OCI-LY7 (cell line): ENCODE measurements around the gene GSTT2. TPM values are rescaled to one million over a fixed set of nuclear protein-coding genes. Genes with fewer than 3 reads are reported as not detected.
"Not testable (repeated sequence)": the region's sequence is repeated elsewhere in the genome, so short reads cannot be mapped to it uniquely, and the experiment has no call there.

Experiments
- BruUV-seq: library from RNA; stranded (reverse); fragments of 400-500 nt; replicated peaks from 2 replicates; lab custom pipeline; 2021; lab: Mats Ljungman, UMichigan
- CTCF ChIA-PET: fragments of 300-600 bp; sonication (Branson Sonifier 250); formaldehyde crosslinking; loops from one replicate; lab custom pipeline; 2022; ENCODE audit warnings: antibody characterized with exemption; ENCODE audit not compliant: unreplicated experiment; lab: Charles Lee
- POLR2A ChIA-PET: fragments of 300-600 bp; sonication (Branson Sonifier 250); formaldehyde crosslinking; loops from one replicate; lab custom pipeline; 2022; ENCODE audit warnings: antibody characterized with exemption; lab: Charles Lee
- DNase-seq: peaks from one replicate; pipeline ENCODE4 v3.0.0-alpha.2; 2015; ENCODE audit warnings: low spot score
- H2AFZ ChIP-seq: fragments of 200-600 bp; sonication (generic), shearing (Covaris generic); 2 replicates; pipeline ENCODE4 v1.6.1; 2014; ENCODE audit warnings: mild to moderate bottlenecking, antibody characterized with exemption, low read length, moderate library complexity
- H3K27ac ChIP-seq: fragments of 200-600 bp; sonication (generic); 2 replicates; pipeline ENCODE4 v1.5.1; 2014; ENCODE audit warnings: mixed run types, low read depth, mild to moderate bottlenecking, moderate library complexity, low read length, inconsistent platforms; ENCODE audit not compliant: poor library complexity, severe bottlenecking
- H3K36me3 ChIP-seq: fragments of 200-600 bp; sonication (generic); 2 replicates; pipeline ENCODE4 v1.6.1; 2014; ENCODE audit warnings: mild to moderate bottlenecking, antibody characterized with exemption, low read length, moderate library complexity, mixed read lengths; ENCODE audit not compliant: insufficient read depth
- H3K4me1 ChIP-seq: fragments of 200-600 bp; sonication (generic); 2 replicates; pipeline ENCODE4 v1.5.1; 2014; ENCODE audit warnings: mild to moderate bottlenecking, low read length; ENCODE audit not compliant: insufficient read depth, poor library complexity, severe bottlenecking
- H3K4me2 ChIP-seq: fragments of 200-600 bp; sonication (generic); 2 replicates; pipeline ENCODE4 v1.6.1; 2014; ENCODE audit warnings: mild to moderate bottlenecking, low read length
- H3K4me3 ChIP-seq: fragments of 200-600 bp; sonication (generic); 2 replicates; pipeline ENCODE4 v1.5.1; 2014; ENCODE audit warnings: mild to moderate bottlenecking, low read depth, low read length; ENCODE audit not compliant: poor library complexity, severe bottlenecking
- H3K79me2 ChIP-seq: fragments of 200-600 bp; sonication (generic); 2 replicates; pipeline ENCODE4 v1.6.1; 2016; ENCODE audit warnings: low read depth, mild to moderate bottlenecking, low read length, moderate library complexity, mixed read lengths; ENCODE audit not compliant: insufficient read depth
- H3K9me2 ChIP-seq: fragments of 200-600 bp; sonication (generic); 2 replicates; pipeline ENCODE4 v1.6.1; 2016; ENCODE audit warnings: mild to moderate bottlenecking, low read length, mixed read lengths; ENCODE audit not compliant: insufficient read depth
- H3K9me3 ChIP-seq: fragments of 200-600 bp; sonication (generic); 2 replicates; pipeline ENCODE4 v1.6.1; 2014; ENCODE audit warnings: mild to moderate bottlenecking, mixed run types, low read length, mixed read lengths
- H4K20me1 ChIP-seq: fragments of 200-600 bp; sonication (generic); 2 replicates; pipeline ENCODE4 v1.6.1; 2014; ENCODE audit warnings: mild to moderate bottlenecking, antibody characterized with exemption, low read length, moderate library complexity, mixed read lengths; ENCODE audit not compliant: insufficient read depth
- CTCF ChIP-seq: fragments of 200-600 bp; sonication (generic); conservative IDR thresholded peaks from 2 replicates; pipeline ENCODE4 v1.5.1; 2014; ENCODE audit warnings: mild to moderate bottlenecking, antibody characterized with exemption, low read length, moderate library complexity, mixed read lengths
- EZH2phosphoT487 ChIP-seq: fragments of 200-600 bp; sonication (generic); IDR thresholded peaks from 2 replicates; pipeline ENCODE4 v1.6.1; 2018; ENCODE audit warnings: low read depth, borderline replicate concordance, mild to moderate bottlenecking, mixed run types, antibody characterized with exemption, low read length, moderate library complexity, mixed read lengths
- intact Hi-C: fragments of 100-400 bp; cut with micrococcal nuclease; formaldehyde crosslinking; loops from one replicate; pipeline ENCODE4 v1.10.0; 2022; ENCODE audit not compliant: unreplicated experiment
- total RNA-seq, 2 experiments: library from RNA; depleted of rRNA in 1 of 2; stranded (reverse); fragments of >200 nt in 1 of 2; shearing (Covaris generic) in 1 of 2; gene quantifications; 2 replicates each; pipeline ENCODE4 v1.2.3, GENCODE V29; 2014 to 2022

Gene GSTT2
- total RNA-seq, 2 experiments from 2014 or later: not detected

DNA sequence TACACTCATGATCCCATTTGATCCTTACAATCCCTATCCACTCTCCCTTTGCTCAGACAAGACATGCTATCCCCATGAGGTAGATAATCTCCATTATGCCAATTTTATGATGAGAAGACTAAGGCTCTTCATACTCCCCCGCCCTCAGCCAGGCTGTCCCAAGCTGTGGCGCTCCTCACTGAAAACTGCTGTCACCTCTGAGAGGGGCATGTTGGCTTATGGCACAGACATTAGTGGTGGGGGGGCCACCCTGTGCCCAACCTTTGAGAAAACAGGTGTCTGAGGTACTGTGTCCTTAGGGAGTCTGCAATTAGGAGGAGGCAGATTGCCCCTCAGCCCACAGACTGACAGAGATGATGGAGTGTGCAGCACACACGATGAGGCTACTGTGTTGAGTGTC, 10.9 kb upstream of the GSTT2 start:
- Histone ChIP-seq H3K27ac (no peak overlapping the region), H4K20me1 (no peaks in the 10 kb centered on the region), H2AFZ (no peak overlapping the region), H3K36me3 (peaks cover 32% of the 10 kb centered on the region), H3K79me2 (peaks cover 3% of the 10 kb centered on the region; the same call in 1 of the 2 replicates), H3K4me1 (no peaks in the 10 kb centered on the region), H3K9me3 (no peaks in the 10 kb centered on the region), H3K4me3 (no peak overlapping the region), H3K4me2 (no peak overlapping the region), H3K9me2 (no peaks in the 10 kb centered on the region)
- DNase-seq: no peak
- ChIA-PET CTCF (no interaction called here), POLR2A (no interaction called here)
- intact Hi-C loops: loop anchor here (5.0 kb wide), 1 partner anchor 37 kb away; no protein-coding TSS in a partner anchor
- BruUV-seq: no TSS peak
- TF ChIP-seq EZH2phosphoT487 (no peak), CTCF (no peak)

DNA sequence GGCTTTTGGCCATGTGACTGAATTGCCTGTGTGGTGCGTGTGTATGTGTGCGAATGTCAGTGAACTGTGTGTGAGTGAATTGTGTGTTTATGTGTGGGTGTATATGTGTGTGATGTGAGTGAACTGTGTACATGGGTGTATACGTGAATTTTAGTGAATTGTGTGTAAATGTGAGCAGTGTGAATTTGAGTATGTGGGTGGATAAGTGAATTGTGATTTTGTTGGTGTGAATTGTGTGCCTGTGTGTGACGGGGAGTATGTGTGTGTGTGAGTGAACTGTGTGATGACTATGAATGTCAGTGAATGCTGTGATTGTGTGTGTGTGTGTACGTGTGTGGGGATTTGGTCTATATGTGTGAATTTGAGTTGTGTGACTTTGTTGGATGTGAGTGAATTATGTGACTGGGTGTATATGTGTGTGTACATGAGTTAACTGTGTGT, 9.7 kb upstream of the GSTT2 start:
- CTCF ChIA-PET: no interaction called here
- no peak overlapping the region for H2AFZ ChIP-seq
- H3K27ac ChIP-seq: no peak overlapping the region
- no peaks in the 10 kb centered on the region for H3K9me2 ChIP-seq
- H3K36me3 ChIP-seq: peaks cover 32% of the 10 kb centered on the region
- POLR2A ChIA-PET: no interaction called here
- no peak overlapping the region for H3K4me2 ChIP-seq
- TF ChIP-seq EZH2phosphoT487 (no peak), CTCF (no peak)
- H3K4me1 ChIP-seq: no peaks in the 10 kb centered on the region
- intact Hi-C loops: no loop called here
- no TSS peak for BruUV-seq
- H3K9me3 ChIP-seq: no peaks in the 10 kb centered on the region
- no peak for DNase-seq
- H4K20me1 ChIP-seq: no peaks in the 10 kb centered on the region
- H3K79me2 ChIP-seq: peaks cover 3% of the 10 kb centered on the region; the same call in 1 of the 2 replicates
- H3K4me3 ChIP-seq: no peak overlapping the region

DNA sequence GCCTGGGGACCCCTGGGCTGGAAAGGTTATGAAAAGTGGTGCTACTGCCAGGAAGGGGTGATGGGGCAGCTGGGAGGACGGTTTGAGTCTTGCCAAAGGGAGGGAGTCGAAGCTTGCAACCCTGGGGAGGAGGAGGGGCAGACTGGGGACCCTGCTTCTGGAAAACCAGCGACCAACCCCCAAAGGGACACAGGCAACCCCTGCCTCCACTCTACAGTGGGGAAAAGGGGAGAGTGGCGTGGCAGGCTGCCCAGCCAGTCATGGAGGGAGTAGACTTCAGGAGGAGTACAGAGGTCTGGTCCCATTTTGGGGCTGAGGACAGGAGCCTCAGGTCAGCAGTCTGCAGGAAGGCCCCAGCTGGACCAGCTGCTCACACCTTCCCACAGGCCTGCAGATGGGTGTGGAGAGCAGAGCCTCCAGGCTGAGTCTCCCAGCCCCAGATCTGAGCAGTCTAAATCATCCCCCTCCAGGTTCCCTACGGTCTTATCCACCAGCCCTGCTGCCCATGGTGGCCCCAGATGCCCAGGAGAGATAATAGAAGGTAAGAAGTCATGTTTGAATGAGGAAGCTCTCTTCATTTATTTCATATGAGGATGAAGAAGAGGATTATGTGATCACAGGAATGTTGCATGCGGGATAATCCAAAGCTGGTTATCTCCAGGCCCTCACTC, 9.0 kb upstream of the GSTT2 start:
- Histone ChIP-seq H3K36me3 (peaks cover 32% of the 10 kb centered on the region), H2AFZ (no peak overlapping the region), H3K4me1 (no peaks in the 10 kb centered on the region), H3K9me3 (no peaks in the 10 kb centered on the region), H3K79me2 (peaks cover 3% of the 10 kb centered on the region; the same call in 1 of the 2 replicates), H3K4me3 (no peak overlapping the region), H4K20me1 (no peaks in the 10 kb centered on the region), H3K4me2 (no peak overlapping the region), H3K9me2 (no peaks in the 10 kb centered on the region), H3K27ac (no peak overlapping the region)
- intact Hi-C loops: no loop called here
- BruUV-seq: no TSS peak
- TF ChIP-seq CTCF (no peak), EZH2phosphoT487 (no peak)
- DNase-seq: no peak
- CTCF ChIA-PET: no interaction called here
- POLR2A ChIA-PET: interaction anchor here (1.0 kb wide), 1 partner anchor 42 kb away, joined by 4 read pairs; no protein-coding TSS in a partner anchor

GRCh38 chr22:23971927-23972326, 8.0 kb upstream of the GSTT2 start:
- POLR2A ChIA-PET, H3K9me3 ChIP-seq, DNase-seq, H3K27ac ChIP-seq, H3K79me2 ChIP-seq, BruUV-seq, H2AFZ ChIP-seq, H4K20me1 ChIP-seq, CTCF ChIA-PET, H3K4me1 ChIP-seq, intact Hi-C loops, H3K9me2 ChIP-seq, H3K4me3 ChIP-seq: not testable (repeated sequence)
- Histone ChIP-seq H3K36me3 (peaks cover 32% of the 10 kb centered on the region), H3K4me2 (0 out of 2 replicates have a peak overlapping the region, but pooled peaks have one; percentile 7)
